Measurements from ENCODE around the gene DCAKD.
A peak's percentile ranks its signal among the peaks of the same experiment; 100 is the strongest.

DCAKD gene, protein sequence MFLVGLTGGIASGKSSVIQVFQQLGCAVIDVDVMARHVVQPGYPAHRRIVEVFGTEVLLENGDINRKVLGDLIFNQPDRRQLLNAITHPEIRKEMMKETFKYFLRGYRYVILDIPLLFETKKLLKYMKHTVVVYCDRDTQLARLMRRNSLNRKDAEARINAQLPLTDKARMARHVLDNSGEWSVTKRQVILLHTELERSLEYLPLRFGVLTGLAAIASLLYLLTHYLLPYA

DNA sequence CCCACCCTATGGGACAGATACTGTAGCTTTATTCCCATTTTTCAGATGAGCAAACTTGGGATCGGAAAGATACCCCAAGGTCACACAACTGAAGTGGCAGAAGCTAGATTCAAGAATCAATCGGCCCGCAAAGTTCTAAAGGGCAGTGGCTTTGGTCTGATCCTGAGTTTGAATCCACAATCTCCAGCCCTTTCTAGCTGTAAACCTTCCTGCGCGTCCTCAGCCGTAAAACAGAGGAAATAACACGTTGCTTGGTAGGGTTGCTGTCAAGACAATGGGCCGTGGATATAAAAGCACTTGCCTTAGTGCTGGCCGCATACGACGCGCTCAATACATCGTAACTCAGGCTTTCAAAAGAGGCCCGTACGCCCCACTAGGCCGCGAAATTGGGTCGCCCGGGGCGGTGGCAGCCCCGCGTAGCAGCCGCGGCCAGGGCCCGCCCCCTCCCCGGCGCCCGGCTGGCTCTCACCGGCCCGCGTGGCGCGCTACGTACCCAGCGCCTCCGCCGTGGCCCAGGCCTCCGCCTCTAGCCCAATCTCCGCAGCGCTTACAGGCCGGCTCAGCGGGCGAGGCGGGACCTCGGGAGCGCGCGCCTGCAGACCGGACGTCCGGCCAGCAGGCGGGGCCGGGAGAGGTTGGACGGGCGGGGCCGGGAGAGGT, at the start of gene DCAKD:
DCAKD (minus strand) TSS at position 573 of the 660 bp plus-strand sequence. CDS start 16,747 bp downstream, outside the sequence.
- DNase-seq, result peak in 55 of 56 donors; percentile 46 to 93 (median 83)

DNA sequence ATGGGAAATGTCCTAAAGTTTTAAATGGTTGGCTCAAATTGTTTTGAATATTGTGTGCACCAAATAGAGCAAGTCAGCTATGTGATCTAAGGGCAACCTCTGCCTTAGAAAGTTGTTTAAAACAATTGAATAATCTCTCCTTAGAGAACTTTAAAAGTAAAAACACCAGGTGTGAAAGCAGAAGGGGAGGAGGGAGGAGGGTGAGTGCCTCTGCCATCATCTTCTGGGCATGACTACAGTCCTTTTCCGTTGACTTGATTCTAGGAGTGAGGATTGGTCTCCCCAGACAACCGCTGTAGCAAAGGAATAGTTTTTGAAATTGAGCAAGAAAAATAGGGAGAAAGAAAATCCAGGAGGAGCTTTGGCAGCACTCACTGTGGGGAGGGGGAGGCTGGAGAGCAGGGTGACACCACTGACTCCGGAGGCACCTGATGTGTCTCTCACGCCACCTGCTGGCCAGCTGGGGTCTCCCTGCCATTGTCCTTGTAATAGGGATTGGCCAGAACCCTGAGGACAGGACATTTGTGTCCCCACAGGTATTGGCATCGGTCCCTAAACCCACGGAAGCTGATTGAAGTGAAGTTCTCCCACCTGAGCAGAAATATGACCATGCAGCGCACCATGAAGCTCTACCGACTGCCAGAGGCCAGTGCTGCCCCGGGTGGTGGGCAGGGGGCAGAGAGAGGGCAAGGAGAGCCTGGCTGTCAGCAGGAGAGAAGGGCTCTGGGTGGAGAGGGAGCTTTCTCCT, 47.6 kb upstream of the DCAKD start:
- peak in 52 of 56 donors; percentile 17 to 88 (median 58) for DNase-seq

DNA sequence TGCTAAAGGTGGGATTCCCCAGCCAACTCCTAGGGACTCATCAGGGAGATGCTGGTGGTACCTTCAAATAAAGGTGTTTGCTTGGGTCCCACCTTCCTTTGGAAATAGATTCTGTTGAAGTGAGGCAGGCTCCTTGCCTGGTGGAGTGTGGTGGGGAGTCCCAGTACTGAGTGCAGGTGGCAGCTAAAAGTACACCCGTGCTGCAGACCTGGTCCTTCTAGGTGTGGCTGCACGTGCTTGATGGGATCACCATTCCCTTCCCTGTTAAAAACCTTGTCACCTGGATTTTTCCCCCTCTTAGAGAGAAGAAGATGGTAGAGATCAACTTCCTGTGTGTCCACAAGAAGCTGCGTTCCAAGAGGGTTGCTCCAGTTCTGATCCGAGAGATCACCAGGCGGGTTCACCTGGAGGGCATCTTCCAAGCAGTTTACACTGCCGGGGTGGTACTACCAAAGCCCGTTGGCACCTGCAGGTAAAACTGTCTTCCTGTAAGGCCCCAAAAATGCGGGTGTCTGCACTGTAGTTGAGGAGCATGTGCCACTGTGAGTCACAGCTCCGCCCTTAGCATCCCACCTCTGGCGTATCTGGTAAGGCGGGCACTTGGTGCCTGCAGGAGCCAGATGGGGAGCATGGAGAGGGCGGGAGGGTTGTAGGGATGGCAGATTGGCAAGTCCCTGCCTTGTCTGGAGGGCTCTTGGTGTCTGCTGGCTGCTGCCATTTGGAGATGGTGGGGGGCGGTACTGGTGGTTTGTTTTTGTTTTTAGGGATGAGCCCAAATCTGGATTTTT, 46.8 kb upstream of the DCAKD start:
- peak in 9 of 56 donors; percentile 8 to 49 (median 30) for DNase-seq

DNA sequence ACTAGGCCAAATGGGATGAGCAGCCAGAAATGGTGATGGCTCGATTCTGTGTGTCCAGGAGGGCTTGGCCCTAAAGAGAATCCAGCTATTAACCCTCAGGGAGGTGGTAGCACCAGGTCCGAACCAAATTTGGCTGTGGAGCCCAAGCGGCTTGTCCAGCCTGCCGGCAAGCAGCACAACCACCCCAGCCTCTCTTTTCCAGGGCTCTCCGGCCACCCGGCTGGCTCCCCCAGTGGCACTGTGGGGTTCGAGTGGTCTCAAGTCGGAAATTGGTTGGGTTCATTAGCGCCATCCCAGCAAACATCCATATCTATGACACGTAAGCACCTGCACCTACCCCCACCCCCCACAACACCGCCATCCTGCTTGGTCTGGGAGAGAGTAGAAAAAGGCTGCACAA, 45.5 kb upstream of the DCAKD start:
- no peak for DNase-seq

DNA sequence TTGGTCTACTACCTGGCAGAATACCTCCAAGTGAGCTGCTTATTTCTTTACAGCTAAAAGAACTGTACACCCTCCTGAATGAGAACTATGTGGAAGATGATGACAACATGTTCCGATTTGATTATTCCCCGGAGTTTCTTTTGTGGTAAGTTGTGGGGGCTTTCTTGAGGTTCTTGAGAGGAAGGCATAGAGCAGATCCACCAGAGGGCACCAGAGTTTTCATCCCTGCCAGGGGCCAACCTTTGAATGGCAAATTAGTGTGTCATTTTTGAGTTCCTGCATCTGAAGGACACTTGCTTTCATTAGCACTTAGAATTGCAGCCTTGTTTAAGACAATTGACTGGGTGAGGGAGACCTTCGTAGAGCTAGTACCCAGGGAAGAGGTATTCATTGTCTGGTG, 44.7 kb upstream of the DCAKD start:
- peak in 2 of 56 donors; percentile 18 to 32 for DNase-seq

DNA sequence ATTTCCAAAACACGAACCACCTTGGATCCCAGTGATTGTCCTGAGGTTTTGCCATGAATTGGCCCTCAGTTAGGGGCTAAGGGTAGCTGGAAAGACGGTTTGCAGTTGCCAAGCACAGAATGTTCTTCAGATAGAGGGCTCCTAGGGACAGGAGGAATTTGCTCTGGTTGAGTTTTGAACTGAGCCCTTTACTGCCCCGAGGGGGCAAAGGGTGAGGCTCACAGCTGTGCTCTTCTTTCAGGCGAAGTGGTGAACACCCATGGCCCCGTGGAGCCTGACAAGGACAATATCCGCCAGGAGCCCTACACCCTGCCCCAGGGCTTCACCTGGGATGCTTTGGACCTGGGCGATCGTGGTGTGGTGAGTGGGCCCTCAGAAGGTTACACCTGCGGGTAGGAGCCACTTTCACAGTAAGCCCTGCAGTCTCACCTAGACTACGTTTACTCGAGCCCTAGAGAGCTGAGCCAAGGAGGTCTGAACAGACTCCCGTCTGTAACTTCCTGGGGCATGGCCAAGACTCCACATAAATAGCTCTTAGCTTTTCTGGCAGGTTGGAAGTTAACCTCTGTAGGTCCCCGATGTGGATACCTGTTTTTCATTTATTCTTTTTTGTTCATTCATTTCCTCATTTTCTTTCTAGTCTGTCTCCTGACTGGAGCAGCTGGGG, 42.1 kb upstream of the DCAKD start:
- no peak for DNase-seq

DNA sequence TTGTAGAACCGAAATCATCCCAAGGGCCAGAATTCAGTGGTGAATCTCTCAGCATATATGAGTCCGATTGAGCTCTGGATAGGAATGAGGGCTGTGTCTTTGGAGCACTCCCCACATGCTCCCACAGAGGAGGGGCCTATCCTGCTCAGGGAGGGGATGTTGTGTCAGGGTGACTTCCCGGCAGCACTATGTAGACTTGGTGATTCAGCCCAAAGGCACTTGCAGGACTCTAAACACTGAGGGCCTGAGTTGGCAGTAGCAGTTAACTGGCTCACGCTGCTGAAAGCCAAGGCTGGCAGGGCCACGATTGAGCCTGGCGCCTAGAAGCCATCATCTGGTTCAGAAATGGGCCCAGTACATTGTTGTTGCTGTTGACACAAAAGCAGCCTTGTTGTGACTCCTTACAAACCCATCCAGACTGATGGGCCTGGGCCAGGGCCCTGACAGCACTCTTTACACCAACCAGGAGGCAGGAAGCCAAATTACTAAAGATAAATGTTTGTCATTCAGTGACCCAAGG, 41.5 kb upstream of the DCAKD start:
- DNase-seq, result peak; percentile 27 to 98 (median 91)

DNA sequence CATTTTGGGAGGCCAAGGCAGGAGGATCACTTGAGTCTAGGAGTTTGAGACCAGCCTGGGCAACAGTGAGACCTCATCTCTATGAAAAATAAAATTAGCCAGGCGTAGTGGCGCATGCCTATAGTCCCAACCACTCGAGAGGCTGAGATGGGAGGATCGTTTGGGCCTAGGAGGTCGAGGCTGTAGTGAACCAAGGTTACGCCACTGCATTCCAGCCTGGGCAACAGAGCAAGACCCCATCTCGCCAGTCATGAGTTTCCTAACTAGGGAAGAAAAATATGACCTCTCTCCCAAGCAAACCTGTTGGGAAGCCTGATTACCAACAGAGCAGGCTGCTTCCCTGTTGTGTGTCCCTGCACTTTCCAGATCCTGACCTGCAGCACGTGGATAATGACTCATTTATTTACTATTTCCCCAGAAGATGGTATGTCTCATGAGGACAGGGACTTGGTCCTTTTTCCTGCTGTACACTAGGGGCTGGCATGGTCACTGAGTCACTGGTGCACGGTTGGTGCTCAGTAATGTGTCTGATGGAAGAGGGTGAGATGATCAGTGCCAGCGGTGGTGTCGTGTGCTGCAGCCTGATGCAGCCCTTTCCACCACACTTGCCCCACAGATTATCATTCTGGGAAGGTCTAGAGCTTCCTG, 40.5 kb upstream of the DCAKD start:
- DNase-seq, result no peak

DNA sequence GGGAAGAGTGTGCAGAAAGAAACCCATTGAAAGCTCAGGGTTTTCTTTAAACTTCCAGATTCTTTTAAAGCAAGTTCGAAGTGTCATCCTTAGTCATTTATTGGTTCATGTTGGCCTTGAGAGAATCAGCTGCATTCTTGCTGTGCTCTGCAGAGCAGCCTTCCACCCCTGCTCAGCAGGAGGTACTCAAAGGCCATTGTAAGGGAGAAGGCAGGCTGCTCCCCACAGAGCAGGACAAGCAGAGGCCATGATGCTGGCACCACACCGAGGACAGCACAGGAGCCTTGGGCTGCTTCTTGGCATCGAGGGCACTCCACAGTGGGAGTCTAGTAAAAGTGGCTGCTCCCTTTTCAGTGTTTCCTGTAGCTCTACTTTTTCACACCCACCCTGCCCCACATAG, 39.3 kb upstream of the DCAKD start:
- no peak for DNase-seq

DNA sequence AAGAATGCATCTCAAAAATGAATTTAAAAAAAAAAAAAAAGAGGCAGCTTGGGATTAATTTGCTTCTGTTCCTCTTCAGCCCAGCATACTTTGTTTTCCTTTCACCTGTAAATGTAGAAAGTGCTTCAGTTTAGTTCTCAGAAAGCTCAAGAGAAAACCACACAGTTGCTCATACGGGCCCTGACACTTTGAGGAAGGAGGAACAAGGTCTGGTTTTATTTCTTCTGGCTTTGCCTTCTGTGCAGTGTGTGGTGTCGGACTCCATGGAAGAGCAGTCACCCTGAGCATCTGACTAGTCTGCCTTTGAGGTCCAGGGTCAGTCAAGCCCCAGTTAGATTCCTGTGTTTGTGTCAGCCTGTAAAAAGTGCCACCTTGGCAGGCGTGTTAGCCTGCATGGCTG, 37.3 kb upstream of the DCAKD start:
- DNase-seq, result no peak

DNA sequence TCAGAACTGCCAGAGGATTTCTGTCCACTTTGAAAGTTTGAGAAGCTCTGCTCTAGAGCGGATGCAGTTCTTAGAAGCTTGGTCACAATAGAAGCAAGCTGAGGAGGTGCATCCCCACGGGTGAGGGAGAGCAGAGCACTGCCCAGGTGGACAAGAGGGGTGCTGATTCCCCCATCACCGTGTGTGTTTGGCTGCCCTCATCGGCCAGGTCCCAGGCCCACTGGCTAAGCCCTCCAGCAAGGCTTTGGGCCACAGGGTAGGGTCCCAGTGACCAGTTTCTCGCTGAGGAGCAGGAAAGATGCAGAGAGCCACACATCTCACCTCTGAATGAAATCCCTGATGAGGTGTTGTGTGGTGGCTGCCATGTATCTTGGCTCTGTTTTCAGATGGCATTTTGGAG, 36.5 kb upstream of the DCAKD start:
- DNase-seq, result no peak

DNA sequence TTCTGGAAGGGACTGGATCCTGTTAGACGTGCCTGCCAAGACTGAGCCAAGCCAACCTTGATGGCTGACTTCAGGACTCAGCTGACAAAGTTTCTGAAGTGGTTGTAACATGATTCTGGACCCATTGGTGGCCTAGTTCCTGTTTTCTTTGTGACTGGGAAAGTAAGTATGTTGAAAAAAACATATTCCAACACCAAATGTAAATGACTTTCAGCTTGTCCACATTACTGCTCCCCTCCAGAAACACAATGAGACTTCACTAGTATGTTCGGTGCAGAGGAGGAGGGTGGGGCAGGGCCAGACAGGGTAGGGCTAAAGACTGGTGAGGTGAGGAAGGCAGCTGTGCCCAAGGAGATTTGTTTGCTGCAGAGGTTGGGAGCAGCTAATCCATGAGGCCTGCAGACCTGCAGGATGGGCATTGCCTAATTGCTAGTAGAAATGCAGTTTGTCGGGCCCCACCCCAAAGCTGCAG, 36.1 kb upstream of the DCAKD start:
- no peak for DNase-seq

DNA sequence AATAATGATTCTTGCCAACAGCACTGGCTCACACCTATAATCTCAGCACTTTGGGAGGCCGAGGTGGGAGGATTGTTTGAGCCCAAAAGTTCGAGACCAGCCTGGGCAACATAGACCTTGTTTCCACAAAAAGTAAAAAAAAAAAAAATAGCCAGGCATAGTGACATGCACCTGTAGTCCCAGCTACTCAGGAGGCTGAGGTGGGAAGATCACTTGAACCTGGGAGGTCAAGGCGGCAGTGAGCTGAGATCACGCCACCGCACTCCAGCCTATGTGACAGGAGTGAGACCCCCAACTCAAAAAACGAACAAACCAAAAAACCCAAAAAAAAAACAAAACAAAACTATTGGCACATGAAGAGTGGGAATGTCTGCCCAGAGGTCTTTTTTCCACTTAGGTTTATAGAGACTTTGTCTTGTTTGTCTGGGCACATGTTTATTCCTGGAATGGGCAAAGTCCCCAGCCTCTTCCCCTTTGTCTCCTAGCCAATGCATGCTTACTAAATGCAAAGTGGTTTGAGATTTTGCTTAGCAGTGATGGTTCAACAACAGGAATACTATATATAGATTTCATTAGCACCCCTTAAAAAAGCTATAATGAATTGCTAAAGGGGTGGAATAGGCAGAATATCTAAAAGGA, 35.6 kb upstream of the DCAKD start:
- DNase-seq, result peak in 5 of 56 donors; percentile 9 to 35 (median 16)

DNA sequence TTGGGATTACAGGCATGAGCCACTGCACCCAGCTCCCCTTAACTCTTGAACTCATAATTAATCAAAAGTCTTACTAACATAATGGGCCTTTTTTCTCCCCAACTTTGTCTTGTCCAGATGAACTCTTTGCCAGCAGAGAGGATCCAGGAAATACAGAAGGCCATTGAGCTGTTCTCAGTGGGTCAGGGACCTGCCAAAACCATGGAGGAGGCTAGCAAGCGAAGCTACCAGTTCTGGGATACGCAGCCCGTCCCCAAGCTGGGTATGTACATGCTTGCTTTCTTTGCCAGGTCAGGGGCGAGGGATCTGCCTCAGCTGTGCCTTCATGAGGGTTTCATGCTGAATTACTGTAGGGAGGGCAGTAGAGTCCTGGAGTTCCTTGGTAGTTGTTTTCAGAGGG, 35.0 kb upstream of the DCAKD start:
- DNase-seq, result peak in 3 of 56 donors; percentile 17 to 28 (median 25)

DNA sequence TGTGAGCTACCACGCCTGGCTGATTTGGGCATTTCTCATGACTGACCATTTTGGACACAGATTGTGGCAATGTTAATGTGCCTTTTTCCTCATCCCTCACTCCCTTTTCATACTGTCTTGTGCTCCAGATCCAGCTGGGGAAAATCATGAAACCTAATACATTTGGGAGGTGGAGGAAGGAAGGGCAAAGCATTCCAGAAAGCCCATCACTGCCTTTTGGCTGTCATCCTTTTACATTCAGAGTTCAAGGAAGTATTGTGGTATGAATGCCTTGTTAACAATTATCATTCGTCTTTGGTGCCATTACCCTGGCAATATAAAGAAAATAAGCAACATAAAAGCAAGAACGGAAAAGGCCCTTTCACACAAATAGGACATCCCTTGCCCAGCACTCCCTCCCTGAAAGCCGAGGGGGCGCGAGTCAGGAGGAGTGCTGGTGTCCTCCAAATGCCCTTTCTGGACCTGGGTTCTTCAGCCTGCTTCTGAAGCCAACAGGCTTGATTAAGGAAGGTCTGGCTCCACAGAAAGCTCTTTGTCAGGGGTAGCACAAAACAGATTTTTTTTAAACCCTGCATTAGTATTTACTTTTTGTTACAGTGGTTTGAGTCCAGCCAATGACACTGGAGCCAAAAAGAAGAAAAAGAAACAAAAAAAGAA, 29.7 kb upstream of the DCAKD start:
- peak in 11 of 56 donors; percentile 1 to 36 (median 22) for DNase-seq

DNA sequence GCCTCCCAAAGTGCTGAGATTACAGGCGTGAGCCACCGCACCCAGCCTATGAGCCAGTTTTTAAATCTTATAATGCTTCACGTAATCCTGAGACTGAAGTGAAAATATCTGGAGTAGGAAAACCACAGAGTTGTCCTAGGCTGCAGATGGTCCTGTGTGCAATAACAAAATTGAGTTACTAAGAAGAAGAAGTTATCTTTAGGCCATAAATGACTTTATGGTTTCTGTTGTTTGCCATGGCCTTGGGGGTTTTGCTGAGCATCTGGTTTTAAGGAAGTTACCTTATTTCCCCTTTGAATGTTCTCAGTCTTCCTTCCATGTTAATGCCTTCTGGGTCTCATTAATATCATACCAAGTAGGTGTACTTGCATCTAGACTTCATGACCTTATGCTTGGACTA, 26.2 kb upstream of the DCAKD start:
- no peak for DNase-seq

DNA sequence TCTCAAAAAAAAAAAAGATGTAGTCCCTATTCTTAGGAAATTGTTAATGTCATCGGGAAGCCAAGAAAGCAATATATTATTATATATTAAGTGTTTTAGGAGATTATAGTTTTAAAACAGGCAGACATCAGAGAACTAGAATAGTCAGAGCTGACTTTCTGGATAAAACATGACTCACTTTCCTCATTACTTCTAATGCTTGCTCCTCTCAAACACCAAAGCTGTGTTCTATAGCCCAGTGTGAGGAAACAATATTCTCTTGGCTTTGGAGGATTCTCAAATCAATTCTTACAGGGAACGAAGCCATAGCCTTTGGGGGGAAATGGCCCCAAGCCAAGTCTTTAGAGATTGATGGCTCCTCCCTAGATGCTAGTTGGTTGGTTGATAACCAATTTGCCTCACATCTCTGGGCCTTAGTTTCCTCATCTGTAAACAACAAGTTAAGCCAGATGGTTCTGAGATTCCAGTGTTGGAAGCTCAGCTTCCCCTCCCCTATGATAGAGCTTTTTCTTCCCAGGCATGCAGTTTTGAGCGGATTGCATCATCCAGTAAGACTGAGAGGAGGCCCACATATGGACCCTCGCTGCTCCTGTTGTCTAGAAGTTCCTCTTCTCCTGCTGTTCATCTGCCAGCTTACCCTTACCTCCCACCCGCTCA, 22.1 kb upstream of the DCAKD start:
- no peak for DNase-seq

DNA sequence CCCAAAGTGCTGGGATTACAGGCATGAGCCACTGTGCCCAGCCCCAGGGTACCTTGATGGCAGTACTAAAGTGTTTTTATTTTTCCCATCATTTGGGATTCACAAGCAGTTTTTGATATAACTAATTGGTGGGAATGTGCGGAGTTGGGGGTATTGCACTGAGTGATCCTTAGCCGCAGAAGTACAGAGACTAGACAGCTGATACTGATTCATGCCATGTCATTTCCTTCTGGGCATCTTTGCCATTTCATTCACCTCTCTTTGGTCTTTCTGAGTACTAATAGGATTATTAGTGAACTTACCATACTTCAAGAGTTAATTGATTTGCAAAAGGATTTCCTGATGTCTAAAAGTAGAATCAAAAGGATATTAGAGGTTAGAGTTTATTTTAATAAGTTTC, 19.4 kb upstream of the DCAKD start:
- DNase-seq, result no peak
